HG02981 (cell line): ENCODE measurements around the gene TEAD3.

Source experiments
- ATAC-seq: cut with Tn5 transposase; IDR thresholded peaks from one replicate; pipeline ENCODE4 v1.9.1; 2021; ENCODE audit warnings: mild to moderate bottlenecking, moderate library complexity; ENCODE audit not compliant: unreplicated experiment

Gene TEAD3

GRCh38 chr6:35492974-35493284 lies 4.0 kb downstream of the TEAD3 start:
- ATAC-seq, result no peak

- no peak for ATAC-seq
Observed at GRCh38 chr6:35492258-35492973, 4.5 kb downstream of the TEAD3 start.

- ATAC-seq, result no peak
Observed at GRCh38 chr6:35491558-35492257, 5.2 kb downstream of the TEAD3 start.

GRCh38 chr6:35490821-35491557 lies 5.9 kb downstream of the TEAD3 start:
- no peak for ATAC-seq

GRCh38 chr6:35489995-35490791 lies 6.7 kb downstream of the TEAD3 start:
- ATAC-seq, result no peak

GRCh38 chr6:35489066-35489465 lies 7.8 kb downstream of the TEAD3 start:
- no peak for ATAC-seq

GRCh38 chr6:35488517-35488862 lies 8.4 kb downstream of the TEAD3 start:
- ATAC-seq, result no peak

- ATAC-seq, result no peak
Observed at GRCh38 chr6:35487658-35488516, 9.0 kb downstream of the TEAD3 start.

- no peak for ATAC-seq
Observed at GRCh38 chr6:35486005-35486925, 10.6 kb downstream of the TEAD3 start.

- ATAC-seq, result no peak
Observed at GRCh38 chr6:35485402-35485877, 11.4 kb downstream of the TEAD3 start.

- ATAC-seq, result no peak
Observed at GRCh38 chr6:35484921-35485392, 11.9 kb downstream of the TEAD3 start.

GRCh38 chr6:35483893-35484645 lies 12.8 kb downstream of the TEAD3 start:
- no peak for ATAC-seq

- no peak for ATAC-seq
Observed at GRCh38 chr6:35483490-35483889, 13.4 kb downstream of the TEAD3 start.

GRCh38 chr6:35483062-35483461 lies 13.8 kb downstream of the TEAD3 start:
- ATAC-seq, result no peak

- ATAC-seq, result no peak
Observed at GRCh38 chr6:35481226-35481625, 15.7 kb downstream of the TEAD3 start.

GRCh38 chr6:35480176-35480575 lies 16.7 kb downstream of the TEAD3 start:
- ATAC-seq, result no peak

- no peak for ATAC-seq
Observed at GRCh38 chr6:35478259-35478658, 18.6 kb downstream of the TEAD3 start.

- no peak for ATAC-seq
Observed at GRCh38 chr6:35477551-35478179, 19.2 kb downstream of the TEAD3 start.
